HG03342 (cell line): ENCODE data around the gene TENM3.

Source experiments
- ATAC-seq: cut with Tn5 transposase; IDR thresholded peaks from one replicate; pipeline ENCODE4 v1.9.1; 2021; ENCODE audit warnings: mild to moderate bottlenecking, moderate library complexity; ENCODE audit not compliant: unreplicated experiment

Gene TENM3

GRCh38 chr4:182553653-182554052 lies 310.5 kb downstream of the TENM3 start:
- no peak for ATAC-seq

DNA sequence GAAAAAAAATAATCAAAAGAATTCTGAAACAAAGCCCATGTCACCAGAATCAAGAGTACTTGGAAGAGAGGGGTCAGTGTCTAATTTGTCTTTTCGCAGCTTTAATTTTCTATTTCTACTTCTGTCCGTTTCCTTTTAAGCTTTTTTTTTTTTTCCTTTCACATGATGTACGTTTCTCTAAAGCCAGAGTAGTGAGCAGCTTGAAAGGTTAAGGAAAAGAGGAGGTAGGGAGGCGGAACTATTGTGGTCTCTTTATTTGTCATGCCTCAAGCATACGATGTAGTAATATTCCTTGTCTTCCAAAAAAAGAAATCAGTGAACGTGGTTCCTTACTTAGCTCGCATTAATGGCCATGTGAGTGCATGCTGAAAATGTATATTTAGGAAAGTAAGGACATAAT lies 311.5 kb downstream of the TENM3 start:
- no peak for ATAC-seq

GRCh38 chr4:182555997-182556418 lies 312.8 kb downstream of the TENM3 start:
- ATAC-seq: no peak

DNA sequence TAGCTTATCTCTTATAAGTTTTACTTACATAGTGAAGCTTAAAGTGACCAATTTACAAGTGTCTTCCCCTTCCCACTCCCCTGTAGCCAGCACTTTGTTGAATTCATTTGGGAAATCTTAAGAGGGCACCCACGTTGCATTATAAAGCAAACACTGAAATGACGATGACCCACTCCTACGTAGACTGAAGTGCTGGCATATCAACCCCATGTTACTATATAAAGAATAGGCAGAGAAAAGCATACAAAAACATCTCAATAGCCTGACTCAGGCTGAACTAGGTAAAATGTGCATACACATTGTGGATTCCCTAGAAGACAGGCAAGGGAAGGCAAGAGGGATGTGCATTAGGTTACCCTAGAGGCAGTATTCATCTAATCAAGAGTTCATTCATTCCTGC lies 313.4 kb downstream of the TENM3 start:
- ATAC-seq: no peak

- no peak for ATAC-seq
Observed at GRCh38 chr4:182560358-182560757, 317.2 kb downstream of the TENM3 start.

- no peak for ATAC-seq
Observed at GRCh38 chr4:182562350-182562749, 319.1 kb downstream of the TENM3 start.

GRCh38 chr4:182564724-182565369 lies 321.6 kb downstream of the TENM3 start:
- ATAC-seq: no peak

DNA sequence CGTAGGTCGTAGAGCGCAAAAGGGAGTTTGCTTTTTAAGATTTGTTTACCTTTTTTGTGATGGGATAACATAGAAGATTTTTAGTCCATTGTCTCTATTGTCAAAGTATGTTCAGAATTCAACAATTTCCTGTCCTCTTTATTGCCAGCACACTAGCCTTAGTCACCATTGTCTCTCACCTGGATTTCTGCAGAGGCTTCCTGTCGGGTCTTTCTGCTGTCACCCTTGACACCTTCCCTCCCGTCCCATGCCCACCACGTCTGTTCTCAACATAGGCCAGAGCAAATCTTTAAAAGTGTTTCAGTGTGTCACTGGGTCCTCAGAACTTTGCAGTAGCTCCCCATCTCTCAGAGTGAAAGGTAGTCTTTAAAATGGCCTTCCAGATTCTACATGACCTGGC lies 323.9 kb downstream of the TENM3 start:
- ATAC-seq: no peak

DNA sequence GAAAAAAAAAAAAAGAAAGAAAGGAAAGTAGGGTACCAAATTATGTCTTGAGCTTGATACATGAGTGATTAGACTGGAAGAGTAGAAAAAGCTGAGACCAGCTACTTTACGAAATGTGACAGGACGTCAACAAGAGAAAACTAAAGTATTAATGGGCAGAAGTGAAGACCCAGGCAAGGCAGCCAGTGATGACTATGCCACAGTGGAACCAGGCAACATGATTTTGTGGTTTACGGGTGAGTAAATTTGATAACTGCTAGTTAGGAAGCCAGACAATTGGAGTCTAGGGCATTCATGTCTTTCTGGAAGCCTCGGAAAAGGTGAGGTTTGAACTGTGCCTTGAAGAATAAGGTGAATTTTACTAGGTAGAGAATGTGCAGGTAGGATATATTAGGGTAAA lies 326.4 kb downstream of the TENM3 start:
- ATAC-seq: no peak

DNA sequence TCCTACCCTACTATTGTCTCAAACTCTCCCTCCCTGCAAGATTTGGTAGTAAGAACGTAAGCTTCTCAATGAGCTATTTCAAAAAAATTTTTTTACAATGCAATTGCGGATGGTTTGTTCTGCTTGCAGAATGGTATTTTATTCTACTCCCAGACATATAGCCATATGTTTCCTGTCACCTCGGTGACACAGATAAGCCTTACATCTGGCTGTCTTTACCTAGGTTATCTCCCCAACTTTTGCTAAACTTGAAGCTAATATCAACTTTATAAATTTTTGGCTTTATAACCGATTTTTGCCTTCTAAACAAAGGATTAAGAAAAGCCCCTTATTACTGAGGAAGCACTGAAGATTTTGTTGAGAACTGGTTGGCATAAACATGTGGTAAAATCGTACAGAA lies 331.5 kb downstream of the TENM3 start:
- ATAC-seq: no peak

- no peak for ATAC-seq
Observed at GRCh38 chr4:182575225-182575624, 332.0 kb downstream of the TENM3 start.

DNA sequence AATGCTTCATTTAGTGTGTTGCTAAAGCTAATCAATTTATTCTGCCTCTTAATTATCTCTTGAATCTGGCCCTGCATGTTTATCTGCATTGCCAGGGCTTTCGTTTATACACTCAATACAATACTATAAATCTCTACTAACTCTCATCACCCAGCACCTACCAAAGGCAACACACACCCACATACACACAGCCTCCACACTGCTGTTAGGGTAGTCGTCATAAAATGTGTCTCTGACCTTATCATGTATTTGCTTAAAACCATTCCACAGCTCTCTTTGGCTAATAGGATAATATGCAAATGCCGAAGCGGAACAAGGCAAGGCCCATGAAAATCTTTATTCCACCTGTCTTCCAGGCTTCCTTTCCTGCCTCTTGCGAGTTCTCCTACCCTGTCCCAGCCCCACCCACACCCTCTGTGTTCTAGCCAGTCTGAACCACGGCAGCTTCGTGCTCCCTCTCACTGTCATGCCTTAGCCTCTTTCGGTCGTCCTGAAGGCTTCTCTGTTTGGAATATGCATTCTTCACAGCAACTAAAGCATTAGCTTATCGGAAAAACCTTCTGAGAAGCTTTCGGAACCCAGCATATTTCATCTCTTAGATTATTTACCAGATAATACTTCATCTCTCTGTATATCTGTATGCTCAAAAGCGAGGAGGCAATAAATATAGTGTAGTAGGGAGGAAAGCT lies 333.5 kb downstream of the TENM3 start:
- ATAC-seq: no peak

DNA sequence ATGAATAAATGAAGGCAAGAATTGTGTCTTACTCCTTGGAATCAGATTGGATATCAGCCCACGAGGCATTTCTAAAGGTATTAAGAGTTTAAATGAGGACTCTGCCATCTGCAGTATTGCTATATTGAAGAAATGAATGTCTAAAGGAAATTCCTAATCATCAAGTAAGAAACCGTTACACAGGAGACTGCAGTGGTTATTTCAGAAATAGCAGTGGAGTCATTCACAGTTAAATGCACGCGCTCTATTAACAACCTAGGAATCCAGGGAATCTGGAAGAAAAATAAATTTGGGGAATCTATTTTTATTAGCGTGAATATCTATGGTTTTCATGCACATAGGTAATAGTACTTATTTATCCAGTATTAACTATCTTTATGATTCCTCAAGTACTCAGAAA lies 334.2 kb downstream of the TENM3 start:
- ATAC-seq: no peak

GRCh38 chr4:182578402-182578801 lies 335.2 kb downstream of the TENM3 start:
- ATAC-seq: no peak

- ATAC-seq: no peak
Observed at GRCh38 chr4:182582245-182582644, 339.0 kb downstream of the TENM3 start.

DNA sequence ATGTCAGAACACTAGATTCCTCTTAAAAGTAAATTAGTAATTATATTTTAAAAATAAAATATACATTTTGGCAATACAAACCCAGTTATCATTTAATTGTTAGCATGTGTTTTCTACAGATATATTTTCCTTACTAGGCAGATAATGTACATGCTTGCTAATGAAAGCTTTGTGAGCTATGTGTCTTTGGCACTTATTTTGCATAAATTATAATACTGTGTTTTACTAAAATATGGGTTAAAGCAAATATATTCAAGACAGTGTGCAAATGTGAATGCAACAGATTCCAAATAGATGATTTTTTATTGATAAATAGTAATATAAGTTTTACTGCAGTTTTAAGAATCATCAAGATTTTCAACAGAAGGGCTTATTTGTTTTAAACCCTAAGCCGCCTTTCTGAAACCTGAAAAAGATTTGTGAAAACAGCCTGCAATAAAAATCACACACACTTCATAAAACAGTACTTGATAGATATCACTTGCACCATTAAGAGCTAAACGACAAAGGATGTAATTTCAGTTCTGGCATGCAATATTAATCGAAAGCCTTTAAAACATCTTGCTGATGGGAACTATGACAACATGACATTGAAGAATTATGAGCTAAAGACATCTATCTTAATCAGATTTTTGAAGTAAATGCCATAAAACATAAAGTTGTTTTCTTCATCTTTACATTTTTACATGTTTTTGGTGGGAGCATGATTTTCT lies 340.7 kb downstream of the TENM3 start:
- no peak for ATAC-seq

GRCh38 chr4:182585321-182585720 lies 342.1 kb downstream of the TENM3 start:
- no peak for ATAC-seq

GRCh38 chr4:182589100-182589499 lies 345.9 kb downstream of the TENM3 start:
- ATAC-seq: no peak

- no peak for ATAC-seq
Observed at GRCh38 chr4:182593402-182593801, 350.2 kb downstream of the TENM3 start.

- ATAC-seq: no peak
Observed at GRCh38 chr4:182593864-182594263, 350.7 kb downstream of the TENM3 start.

DNA sequence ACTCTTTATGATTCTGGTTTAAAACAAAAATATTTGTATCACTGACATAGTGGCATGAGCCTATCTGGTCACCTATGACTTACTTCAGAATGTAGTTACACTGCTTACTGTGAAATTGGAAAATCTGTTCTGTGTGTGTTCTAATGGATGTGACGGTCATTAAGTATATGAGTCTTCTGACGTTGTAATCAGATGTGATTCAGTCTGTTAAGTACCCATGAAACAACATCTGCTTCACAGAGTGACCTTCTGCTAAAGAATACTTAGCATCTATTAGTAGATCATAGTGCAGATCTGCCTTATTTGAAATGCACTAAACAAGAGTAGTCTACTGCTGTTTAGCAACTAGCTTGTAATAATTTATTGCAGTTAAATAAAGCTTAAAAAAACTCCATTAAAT lies 356.9 kb downstream of the TENM3 start:
- ATAC-seq: no peak

GRCh38 chr4:182600856-182601255 lies 357.7 kb downstream of the TENM3 start:
- ATAC-seq: no peak
